GM06990 (cell line): ENCODE data around the gene CCDC149.
A peak's percentile ranks its signal among the peaks of the same experiment; 100 is the strongest.

Source experiments
- DNase-seq: peaks from one replicate; pipeline ENCODE4 v3.0.0-alpha.2; 2011; ENCODE audit not compliant: insufficient read length; ENCODE audit errors: extremely low read depth
- H3K27me3 ChIP-seq: replicated peaks from 2 replicates; pipeline ENCODE4 v1.6.0; 2011; ENCODE audit warnings: low read length; ENCODE audit not compliant: control insufficient read depth, insufficient read depth
- H3K36me3 ChIP-seq: 2 replicates; pipeline ENCODE4 v1.5.1; 2011; ENCODE audit warnings: low read length; ENCODE audit not compliant: control insufficient read depth, insufficient read depth
- H3K4me3 ChIP-seq: replicated peaks from 2 replicates; pipeline ENCODE4 v1.5.1; 2011; ENCODE audit warnings: low read depth, mild to moderate bottlenecking, control low read depth, low read length
- TF ChIP-seq, protein P1 (sequence below): IDR thresholded peaks from 2 replicates; pipeline ENCODE4 v1.5.1; 2011; ENCODE audit warnings: low read length, control low read depth, mild to moderate bottlenecking, inconsistent platforms; ENCODE audit not compliant: insufficient read depth, poor library complexity, severe bottlenecking

Gene CCDC149

DNA sequence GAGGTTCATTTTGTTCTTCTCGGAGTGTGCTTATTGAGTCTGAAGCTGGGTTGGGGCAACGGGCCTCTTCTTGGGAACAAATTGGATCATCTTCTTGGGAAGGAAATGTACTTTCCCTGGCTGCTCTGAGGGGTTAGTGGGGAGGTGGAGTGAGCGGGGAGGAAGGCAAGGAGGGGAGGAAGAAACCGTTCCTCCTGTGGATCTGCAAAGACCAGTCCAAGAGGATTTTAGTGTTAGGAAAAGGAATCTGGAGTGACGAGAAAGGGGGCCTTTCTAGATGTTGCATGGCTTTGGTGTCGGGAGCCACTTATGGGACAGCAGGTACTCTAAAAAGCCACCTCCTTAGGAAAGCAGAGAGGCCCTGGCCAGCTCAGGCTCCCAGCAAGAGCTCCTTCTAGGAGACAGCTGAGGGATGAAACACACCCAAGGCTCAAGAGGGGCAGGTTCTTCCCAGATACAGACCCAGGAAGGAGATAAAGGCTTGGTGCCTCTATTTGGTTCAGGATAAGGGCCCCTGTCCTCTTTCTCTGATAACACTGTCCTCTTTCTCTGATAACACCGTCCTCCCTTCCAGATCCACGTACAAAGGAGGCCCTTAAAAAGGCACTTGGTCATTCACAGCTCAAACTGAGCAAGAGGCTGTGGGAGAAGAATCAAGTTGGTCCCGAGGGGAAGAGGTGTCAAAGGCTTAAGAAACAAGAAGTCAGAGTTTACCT is 117.0 kb downstream of the CCDC149 start:
- no peaks in the 10 kb centered on the region; the same call in 1 of the 2 replicates for H3K27me3 ChIP-seq
- DNase-seq: no peak
- no peak overlapping the region for H3K4me3 ChIP-seq
- H3K36me3 ChIP-seq: no peaks in the 10 kb centered on the region
- TF ChIP-seq, protein P1, sequence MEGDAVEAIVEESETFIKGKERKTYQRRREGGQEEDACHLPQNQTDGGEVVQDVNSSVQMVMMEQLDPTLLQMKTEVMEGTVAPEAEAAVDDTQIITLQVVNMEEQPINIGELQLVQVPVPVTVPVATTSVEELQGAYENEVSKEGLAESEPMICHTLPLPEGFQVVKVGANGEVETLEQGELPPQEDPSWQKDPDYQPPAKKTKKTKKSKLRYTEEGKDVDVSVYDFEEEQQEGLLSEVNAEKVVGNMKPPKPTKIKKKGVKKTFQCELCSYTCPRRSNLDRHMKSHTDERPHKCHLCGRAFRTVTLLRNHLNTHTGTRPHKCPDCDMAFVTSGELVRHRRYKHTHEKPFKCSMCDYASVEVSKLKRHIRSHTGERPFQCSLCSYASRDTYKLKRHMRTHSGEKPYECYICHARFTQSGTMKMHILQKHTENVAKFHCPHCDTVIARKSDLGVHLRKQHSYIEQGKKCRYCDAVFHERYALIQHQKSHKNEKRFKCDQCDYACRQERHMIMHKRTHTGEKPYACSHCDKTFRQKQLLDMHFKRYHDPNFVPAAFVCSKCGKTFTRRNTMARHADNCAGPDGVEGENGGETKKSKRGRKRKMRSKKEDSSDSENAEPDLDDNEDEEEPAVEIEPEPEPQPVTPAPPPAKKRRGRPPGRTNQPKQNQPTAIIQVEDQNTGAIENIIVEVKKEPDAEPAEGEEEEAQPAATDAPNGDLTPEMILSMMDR: no peak

DNA sequence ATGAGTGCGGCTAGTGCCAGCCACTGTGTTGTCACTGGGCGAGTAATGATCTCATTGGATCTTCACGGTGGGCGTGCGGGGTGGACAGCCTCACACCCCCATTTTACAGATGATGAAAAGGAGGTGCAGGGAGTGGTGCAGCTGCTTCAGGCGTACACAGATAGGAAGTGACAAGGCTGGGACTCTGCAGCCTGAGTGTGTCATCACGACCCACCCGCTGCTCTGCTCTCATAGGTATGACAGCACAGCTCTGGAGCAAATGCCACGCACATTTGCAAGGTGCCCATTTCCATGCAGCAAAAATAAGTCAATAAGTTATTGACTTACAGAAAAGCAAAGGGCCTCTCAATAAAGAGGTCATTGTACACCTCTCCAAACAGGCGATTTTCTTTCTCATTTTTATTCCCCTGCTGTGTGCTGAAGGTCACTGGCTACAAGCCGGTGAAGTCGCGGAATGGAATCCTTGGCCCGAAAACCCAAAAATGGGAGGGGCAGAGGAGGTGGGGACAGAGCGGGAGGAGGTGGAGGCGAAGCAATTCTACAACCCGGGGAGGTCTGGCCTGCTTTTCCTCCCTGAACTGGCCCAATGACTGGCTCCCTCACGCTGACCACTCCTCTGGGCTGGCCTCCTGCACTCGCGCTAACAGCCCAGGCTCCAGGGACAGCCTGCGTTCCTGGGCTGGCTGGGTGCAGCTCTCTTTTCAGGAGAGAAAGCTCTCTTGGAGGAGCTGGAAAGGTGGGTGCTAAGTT is 117.8 kb downstream of the CCDC149 start, which contains the start of gene SOD3:
Gene SOD3, plus strand, starts transcription at position 658 of the 750 bp plus-strand sequence. CDS start 3,949 bp downstream, outside the sequence.
- no peaks in the 10 kb centered on the region; the same call in 1 of the 2 replicates for H3K27me3 ChIP-seq
- TF ChIP-seq, protein P1: no peak
- H3K4me3 ChIP-seq: no peak within 1 kb of the TSS
- no peaks in the 10 kb centered on the region for H3K36me3 ChIP-seq
- no peak for DNase-seq

DNA sequence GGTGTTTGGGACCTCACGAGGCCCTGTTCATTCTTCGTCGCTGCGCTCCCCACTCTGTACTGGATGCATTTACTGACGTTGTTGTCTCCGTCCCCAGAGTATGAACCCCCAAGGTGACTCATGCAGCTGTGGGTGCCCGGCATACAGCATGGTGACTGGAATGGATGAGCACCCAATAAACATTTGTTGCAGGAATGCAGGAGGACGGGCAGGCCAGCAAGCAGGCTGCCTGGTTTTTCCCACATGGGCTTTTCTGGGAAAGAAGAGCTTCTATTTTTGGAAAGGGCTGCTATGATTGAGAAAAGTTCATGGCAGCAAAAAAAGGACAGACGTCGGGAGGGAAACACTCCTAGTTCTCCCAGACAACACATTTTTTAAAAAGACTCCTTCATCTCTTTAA is 118.4 kb downstream of the CCDC149 start:
- Histone ChIP-seq H3K36me3 (no peaks in the 10 kb centered on the region), H3K27me3 (no peaks in the 10 kb centered on the region; the same call in 1 of the 2 replicates), H3K4me3 (no peak overlapping the region)
- no peak for DNase-seq
- TF ChIP-seq, protein P1: no peak

DNA sequence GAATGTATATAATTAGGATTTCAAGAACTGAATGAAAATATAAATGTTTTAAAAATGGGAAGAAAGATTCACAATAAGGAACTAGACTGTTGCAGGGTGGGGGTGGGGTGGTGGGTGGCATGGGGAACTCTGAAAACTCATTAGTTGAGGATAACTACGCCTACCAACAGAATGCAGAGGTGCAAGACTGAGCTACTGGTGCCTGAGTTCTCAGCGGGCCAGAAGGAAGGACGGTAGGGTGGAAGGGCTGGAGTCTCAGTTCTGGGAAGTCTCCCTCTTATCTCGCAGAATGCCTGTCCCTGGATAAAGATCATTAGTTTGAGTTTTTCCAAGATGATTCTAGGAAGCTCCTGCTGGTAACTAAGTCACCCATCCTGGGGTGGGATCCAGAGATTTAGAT is 118.8 kb downstream of the CCDC149 start:
- Histone ChIP-seq H3K36me3 (no peaks in the 10 kb centered on the region), H3K27me3 (no peaks in the 10 kb centered on the region; the same call in 1 of the 2 replicates), H3K4me3 (no peak overlapping the region)
- TF ChIP-seq, protein P1: no peak
- no peak for DNase-seq

DNA sequence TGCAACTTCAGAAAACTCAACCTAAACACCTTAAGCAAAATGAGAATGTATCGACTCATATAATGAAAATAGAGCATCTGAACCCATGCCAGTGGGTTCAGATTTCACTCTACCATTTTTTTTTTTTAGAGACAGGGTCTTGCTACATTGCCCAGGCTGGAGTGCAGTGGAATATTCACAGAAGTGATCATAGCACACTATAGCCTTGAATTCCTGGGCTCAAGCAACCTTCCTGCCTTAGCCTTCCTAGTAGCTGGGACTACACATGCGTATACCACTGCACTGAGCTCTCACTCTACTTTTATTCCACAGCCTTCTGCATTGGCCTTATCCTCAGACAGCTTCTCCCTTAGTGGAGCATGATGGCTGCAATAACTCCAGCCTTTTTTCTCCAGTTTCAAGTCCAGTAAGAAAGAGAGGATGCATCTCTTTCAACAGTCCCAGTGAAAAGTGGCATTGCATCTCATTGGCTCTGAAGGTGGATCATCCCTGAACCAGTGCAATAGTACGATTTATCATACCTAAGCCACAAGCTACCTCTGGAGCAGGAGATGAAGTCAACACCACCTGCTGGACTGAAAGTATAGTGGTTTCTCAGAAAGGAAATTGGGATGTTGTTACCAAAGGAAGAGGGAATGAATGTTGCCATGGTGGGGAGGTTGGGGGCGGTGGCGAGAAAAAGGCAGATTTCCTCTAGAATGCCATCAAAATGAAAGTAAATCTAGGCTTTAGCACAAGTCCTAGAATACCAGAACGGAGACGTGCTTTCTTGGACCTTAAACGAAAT is 119.4 kb downstream of the CCDC149 start:
- no peak overlapping the region for H3K4me3 ChIP-seq
- no peaks in the 10 kb centered on the region; the same call in 1 of the 2 replicates for H3K27me3 ChIP-seq
- H3K36me3 ChIP-seq: no peaks in the 10 kb centered on the region
- TF ChIP-seq, protein P1: peak; percentile 14
- DNase-seq: no peak
